Activated CD4-positive, alpha-beta T cell treated with anti-CD3 and anti-CD28 coated beads for 24 hours (primary cell): ENCODE measurements around the gene SCAMP3.
A peak's percentile ranks its signal among the peaks of the same experiment; 100 is the strongest.
"Not testable (repeated sequence)": the region's sequence is repeated elsewhere in the genome, so short reads cannot be mapped to it uniquely, and the experiment has no call there.

Source experiments
- DNase-seq, 2 donors: peaks; one replicate each; pipeline ENCODE4 v3.0.0-alpha.2; 2020; ENCODE audit warnings: low read depth in 2 of 2

Gene SCAMP3

DNA sequence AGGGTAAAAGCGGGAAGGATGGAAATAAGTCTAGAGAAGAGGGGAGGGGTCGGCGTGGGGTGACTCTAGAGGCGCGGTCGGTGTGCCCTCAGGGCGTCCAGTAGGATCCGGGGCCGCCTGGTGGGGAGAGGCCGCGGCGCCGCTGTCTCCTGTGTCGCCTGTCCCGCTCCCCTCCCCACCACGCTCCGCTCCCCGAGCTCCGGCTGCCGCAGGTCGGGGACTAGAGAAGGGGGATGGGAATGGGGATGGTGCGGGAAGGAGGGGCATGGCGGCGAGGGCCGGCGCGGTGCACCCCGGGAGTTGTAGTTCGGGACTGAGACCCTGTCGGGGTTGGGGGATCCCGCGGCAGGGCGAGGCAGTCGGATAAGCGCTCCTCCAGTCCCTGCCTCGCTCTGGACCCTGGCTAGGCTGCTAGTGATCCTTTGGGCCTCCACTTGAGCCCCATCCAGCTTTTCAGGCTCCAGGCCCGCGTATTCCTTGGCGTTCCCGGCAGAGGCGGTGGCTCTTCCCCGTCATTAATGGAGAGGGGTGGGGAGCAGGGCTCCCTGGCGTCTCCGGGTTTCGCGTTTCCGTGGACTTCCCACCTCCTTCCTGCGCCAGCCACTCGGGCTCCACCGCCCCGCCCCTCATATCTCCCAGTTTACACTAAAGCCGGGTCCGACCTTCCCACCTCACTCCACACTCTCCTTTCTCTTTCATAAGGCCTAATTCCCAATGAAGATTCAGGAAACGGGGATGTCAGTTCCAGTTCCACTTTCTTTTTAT lies 6.7 kb downstream of the SCAMP3 start, which contains the start of gene ENTREP3:
ENTREP3 (minus strand) TSS at position 241 of the 765 bp plus-strand sequence. CDS start 606 bp downstream, outside the sequence.
- DNase-seq = peak; percentile 68 to 72

DNA sequence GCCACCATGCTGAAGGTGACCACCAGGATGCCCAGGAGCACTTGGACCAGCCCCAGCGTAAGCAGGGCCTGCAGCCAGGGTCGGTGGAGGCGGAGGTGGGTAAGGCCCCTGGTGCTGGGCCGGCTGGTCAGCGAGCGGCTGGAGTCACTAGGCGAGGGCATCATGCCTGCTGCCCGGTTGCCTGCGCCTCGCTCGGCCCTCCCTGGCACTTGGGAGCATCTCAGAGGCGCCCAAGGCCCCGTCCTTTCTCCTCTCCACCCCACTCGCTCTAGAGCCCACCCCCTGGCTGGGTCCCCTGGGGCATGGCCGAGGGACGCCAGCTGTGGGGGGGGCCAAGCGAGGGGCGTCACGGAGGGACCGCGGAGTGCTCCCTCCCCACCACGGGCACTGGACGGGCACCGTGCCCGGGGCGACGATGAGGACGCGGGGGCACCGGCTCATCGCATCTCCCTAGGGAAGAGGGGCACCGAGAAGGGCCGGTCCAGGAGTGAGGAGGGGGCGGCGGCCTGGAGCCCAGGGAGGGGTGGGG lies 7.4 kb downstream of the SCAMP3 start:
- no peak for DNase-seq

DNA sequence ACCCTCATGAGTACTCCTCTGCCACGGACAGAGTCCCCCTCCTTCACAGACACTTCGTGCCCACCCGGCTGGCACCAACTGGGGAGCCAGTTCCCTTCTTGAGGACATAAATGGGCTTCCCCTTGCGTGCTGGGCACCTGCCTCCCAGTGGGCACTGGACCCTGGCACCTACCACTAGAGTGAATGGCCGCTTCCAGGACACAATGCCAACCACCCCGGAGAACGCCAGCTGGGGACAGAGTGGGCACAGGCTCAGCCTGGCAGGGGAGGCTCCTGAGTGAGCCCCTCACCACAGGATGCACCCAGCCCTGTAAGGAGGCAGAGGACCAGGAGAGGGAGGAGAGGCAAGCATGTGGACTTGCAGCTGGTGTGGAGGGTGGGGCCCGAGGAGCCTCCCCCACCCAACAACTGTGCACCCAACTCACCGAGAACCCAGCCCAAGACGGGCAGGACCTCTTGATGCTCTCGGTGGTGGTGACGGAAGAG lies 7.9 kb downstream of the SCAMP3 start:
- no peak for DNase-seq

DNA sequence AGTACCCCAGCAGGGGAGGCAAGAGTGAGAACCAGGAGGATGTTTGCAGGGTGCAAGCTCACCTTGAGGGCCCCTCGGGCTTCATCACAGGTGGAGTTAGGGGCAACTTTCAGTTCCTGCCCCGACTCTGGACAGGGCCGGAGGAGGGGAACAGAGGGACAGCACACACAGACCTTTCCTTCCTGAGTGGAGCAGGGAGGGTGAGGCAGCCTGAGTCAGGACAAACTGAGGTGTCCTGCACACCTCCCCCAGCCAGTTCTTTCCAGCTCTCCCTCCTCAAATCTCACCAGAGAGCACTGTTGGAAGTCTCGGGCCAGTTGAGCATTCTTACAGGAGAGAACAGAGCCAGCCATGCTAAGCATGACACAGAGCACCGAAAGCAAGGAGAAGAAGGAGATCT lies 8.4 kb downstream of the SCAMP3 start:
- DNase-seq = no peak

DNA sequence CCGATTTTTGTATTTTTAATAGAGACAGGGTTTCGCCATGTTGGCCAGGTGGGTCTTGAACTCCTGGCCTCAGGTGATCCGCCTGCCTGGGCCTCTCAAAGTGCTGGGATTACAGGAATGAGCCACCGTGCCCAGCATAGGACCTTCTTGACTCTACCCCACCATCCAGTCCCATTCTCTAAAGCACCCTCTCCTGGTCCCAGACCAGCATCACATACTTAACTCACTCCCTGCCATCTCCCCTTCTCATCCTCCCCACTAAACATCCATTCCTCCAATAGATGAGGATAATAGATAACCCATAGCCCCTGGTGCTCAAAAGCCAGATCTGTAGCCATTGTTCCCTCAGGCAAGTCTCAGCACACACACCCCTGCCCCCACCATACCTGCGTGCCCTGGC lies 9.0 kb downstream of the SCAMP3 start:
- no peak for DNase-seq

DNA sequence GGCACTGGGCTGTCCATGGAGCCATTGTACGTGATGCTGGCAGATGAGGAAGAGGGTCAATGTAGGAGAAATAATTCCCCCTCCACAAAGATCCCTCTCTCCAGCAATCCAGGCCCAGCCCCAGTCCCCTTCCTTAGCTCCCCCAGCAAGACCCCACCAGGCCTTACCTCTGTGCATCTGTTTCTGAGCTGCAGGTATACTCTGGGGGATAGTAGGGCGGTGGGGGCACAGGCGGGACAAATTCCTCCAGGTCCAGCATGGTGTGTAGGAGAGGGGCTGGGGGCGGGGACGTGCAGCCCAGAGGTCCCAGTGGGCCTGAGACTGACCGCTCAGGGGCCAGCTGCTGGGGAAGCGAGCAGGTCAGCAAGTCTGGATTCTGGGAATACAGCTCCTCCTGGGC lies 10.6 kb downstream of the SCAMP3 start:
- DNase-seq = no peak

DNA sequence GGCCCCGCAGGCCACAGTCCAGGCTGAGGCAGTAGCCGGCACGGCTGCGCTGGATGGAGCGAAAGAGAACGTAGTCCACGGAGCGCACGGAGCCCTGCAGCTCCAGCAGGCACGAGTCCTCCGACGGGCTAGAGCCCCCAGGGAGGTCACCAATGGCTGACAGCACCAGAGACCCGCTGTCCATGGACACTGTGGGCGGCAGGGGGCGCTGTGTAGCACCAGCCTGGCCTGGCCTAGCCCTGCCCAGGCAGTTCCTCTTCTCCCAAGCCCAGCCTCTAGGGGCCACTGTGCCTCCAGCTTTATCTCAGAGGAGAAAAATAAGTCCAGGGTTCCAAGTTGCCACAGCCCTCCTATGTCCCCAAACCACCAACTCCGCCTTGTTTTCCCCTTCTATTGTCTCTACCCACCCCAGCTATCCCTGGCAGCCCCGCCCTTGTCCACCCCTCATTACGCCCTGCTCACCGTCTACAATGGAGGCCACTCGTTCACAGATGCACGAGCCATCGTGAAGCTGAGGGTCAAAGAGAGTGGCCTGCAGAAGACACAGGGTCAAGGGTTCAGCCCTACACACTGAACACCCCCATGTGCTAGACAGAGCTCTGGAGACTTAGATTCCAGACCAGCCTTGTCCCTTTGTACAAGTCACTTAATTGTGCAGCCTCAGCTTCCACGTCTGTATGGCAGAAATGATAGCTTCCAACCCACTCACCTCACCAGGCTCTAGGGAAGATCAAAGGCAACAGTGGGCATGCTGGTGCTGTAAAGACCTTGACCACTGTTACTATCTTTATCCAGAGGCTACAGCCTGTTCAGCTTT lies 11.3 kb downstream of the SCAMP3 start:
- peak; percentile 96 to 97 for DNase-seq

DNA sequence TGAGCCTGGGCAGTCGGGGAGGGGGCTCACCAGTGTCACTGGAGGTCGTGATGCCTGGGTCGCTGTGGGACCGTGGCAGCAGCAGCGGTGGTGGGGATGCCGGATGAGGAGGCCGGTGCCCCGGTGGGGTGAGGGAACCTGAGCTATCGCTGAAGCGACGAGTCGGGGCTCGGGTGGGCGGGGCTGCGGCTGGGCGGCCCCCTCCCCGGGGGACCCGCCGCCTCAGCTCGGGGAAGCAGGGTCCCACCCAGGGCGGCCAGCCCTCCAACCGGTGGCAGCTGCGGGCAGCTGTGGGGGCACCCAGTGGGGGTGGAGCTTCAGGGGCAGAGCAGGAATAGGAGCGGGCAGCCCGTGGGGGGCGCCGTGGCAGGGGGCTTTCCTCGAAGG lies 11.9 kb downstream of the SCAMP3 start:
- no peak for DNase-seq

DNA sequence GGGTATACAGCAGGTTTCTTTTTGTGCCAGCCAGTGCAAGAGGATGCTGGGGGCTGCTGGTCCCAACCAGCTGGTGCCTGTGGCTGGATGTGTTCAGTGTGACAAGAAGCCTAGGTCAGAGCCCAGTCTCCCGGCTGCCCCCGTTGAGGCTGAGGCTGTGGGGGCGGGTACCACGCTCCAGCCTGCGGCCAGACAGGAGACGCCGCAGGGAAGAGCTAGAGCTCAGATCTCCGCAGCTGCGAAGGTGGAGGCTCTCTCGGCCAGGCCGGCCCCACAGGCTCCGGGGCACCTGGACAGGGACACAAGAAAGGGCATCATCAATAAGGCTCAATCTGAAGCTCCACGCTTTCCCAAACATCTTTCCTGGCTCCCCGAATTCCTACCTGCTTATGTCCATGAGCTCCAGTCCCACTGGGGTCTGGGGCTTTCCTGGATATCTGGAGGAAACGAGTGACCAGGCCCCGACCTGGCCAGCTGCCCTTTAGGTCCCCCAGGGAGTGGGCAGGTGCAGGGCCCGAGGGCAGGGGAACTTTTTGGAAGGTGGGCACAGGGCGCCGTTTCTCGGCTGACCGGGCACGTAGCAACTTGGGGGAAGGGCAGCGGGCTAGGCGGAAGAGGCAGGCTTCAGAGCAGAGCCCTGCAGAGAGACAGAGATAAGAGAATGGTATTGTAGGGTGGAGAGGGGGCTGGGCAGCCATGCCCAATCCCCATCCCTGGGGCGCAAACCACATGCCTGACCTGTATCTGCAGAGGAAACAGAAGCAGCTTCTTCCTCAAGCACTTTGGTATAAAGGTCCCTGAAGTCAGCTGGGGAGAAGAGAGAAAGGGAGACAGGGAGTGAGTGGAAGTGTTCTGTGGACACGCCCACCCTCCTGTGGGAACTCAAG lies 14.2 kb downstream of the SCAMP3 start:
- no peak for DNase-seq

DNA sequence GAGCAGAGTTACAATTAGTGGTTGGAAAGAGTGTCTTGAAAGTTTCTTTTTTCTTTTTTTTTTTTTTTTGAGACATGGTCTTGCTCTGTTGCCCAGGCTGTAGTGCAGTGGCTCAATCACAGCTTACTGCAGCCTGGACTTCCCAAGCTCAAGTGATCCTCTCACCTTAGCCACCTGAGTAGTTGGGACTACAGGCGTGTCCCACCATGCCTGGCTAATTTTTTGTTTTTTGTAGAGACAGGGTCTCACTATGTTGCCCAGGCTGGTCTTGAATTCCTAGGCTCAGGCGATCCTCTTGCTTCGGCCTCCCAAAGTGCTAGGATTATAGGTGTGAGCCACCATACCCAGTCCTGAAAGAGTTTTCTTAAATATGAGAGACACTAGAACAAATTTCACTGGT lies 15.4 kb downstream of the SCAMP3 start:
- not testable (repeated sequence) for DNase-seq

DNA sequence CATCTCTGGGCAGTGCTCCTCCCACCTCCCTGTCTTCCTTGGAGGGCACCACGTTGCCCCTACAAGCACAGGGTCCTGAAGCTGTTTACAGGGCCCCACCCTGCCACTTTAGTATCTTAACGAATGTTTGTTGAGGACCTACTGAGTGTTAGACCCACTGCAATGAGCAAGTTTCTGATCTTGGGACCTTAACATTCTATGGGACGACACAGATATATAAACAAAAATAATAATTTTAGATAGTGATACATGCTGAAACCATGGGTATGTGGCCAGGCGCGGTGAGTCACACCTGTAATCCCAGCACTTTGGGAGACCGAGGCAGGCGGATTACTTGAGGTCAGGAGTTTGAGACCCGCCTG lies 17.0 kb downstream of the SCAMP3 start:
- DNase-seq = no peak

DNA sequence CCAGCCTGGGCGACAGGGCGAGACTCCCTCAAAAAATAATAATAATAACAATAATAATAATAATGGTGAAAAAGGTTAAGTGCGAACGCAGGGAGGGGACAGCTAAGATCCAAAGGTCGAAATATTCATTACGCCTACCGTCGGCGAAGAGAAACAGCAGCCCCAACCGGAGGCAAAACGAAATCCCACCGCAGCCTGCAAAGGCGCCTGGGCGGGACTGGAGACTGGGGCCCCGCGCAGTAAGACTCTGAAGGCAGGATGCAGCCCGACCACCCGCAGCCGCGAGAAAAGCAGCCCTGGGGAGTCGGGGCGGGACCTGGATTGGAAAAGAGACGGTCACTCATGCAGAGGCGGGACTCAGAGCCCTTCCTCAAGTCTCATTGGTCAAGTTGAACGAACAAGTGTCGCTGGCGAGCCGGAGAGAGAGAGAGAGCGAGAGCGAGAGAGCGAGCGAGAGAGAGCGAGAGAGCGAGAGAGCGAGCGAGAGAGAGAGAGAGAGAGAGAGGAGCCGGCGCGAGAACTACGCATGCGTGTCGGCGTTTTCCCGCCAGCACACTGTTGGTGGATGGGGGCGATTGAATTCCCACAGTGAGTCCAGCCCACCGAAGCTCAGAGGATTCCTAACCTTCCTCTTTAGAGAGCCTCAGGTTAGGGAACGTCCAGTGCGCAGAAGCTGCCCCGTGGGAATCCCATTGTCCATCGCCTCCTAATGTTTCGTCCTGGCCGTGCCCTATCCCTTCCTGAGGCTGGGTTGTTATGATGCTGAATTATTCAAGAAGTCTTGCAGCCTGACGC lies 17.6 kb downstream of the SCAMP3 start:
- DNase-seq = peak; percentile 82 to 92

DNA sequence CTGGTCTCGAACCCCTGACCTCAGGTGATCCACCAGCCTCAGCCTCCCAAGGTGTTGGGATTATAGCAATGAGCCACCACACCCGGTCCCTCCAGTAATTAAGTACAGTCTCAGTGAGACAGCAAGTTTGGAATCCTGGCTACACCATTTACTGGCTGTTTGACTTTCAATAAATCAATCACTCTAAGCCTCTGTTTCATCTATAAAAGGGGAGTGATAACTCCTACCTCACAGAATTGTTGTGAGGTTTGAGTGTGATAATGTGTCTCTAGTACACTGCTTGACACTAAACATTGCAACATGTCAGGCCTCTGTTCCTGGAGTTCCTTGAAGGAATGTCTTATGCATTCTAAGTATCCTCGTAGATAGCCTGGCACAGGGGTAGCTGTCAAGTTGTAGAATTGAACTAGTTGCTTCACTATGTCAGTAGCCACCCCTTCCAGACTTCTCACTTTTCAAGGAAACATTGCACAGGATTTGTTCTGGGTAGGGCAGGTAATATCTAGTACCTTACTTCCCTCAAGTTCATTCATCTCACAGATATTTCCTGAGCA lies 19.3 kb downstream of the SCAMP3 start:
- DNase-seq = no peak

DNA sequence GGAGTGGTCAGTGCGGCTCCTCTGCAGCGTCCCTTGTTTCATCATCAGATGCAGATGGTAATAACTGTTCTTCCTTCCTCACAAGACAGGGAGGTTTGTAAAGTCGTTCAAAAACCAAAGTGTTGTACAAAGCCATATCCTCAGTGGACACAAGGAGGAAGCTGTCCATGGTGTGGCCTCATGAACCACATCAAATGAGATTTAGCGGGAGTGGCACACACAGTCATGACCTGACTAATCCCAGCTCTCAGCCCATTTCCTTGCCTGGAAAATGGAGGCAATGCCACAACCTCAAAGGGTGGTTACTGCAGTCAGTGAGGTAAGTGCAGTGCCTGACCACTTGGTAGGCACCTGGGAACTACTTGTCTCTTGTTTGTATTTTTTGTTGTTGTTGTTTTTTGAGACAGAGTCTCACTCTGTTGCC lies 20.3 kb downstream of the SCAMP3 start:
- DNase-seq = no peak

DNA sequence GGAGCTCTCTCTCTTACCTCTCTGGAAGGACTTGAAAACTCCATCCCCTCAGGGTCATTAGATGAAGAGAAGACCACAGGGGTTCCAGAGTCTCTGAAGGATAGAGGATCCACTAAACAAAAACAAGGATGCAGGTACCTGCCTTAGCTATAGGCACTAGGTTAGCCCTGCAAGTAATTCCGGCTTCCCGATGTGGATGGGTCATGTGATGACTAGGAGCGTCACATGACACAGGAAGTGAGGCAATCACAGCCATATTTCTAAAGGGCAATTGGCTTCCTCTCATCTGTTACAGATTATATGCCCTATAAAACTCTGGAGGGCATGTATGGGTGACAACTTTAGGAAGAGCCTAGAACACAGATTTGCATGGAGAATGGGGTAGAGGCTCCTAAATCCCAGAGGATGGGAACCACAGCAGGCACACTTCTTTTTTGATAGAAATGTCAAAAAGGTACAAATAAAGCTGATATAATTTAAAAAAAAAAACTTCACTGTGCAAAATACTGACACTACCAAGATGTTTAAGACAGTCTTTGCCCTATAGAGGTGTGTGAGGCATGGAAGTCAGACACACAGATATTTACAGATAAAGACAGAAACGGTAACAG lies 21.0 kb downstream of the SCAMP3 start:
- peak; percentile 32 to 52 for DNase-seq

DNA sequence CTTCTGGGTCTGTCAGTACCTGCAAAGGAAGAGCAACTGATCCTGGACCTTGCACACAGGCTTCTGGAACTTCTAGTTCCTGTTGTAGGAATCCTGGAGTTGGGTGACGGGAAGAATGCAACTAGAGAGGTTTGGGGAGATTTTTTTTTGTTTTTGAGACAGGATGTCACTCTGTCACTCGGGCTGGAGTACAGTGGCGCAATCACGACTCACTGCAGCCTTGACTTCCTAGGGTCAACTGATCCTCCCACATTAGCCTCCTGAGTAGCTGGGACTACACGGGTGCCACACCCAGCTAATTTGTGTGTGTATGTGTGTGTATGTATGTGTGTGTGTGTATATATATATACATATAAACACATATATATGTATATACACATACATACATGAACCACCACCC lies 25.7 kb downstream of the SCAMP3 start:
- no peak for DNase-seq

DNA sequence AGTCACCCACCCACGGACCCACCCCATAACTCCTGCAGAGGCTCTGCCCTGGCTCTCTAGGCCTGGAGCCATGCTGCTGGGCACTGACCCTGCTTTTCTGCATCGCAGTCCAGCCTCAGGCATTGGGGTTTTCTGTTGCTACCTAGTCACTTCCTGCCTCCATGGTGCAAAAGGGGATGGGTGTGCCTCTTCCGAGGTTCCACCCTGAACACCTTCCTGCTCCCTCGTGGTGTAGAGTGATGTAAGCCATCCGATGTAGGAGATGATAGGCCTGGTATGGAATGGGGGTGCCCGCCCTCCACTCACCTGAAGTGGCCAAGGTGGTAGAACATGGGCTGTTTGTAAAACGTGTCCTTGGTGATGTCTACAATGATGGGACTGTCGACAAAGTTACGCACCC lies 26.8 kb downstream of the SCAMP3 start:
- not testable (repeated sequence) for DNase-seq

DNA sequence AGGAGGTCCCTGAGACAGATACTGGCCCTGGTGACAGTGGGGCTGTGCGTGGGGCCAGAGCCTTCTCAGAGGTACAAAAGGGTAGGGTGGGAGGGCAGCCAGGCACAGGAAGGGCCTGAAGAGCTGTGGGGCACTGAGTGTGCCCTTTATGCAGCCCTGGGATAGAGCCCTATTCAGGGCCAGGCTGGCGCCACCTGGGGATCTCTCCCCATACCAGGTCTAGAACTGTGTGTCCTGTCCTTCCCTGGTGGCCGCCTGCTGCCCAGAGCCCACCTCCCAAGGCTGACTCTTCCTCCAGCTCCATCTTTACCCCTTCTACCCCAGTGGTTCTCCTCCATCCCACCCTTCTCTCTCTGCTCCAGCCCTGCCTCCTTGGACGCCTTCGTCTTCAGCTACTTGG lies 28.7 kb downstream of the SCAMP3 start:
- DNase-seq = not testable (repeated sequence)

DNA sequence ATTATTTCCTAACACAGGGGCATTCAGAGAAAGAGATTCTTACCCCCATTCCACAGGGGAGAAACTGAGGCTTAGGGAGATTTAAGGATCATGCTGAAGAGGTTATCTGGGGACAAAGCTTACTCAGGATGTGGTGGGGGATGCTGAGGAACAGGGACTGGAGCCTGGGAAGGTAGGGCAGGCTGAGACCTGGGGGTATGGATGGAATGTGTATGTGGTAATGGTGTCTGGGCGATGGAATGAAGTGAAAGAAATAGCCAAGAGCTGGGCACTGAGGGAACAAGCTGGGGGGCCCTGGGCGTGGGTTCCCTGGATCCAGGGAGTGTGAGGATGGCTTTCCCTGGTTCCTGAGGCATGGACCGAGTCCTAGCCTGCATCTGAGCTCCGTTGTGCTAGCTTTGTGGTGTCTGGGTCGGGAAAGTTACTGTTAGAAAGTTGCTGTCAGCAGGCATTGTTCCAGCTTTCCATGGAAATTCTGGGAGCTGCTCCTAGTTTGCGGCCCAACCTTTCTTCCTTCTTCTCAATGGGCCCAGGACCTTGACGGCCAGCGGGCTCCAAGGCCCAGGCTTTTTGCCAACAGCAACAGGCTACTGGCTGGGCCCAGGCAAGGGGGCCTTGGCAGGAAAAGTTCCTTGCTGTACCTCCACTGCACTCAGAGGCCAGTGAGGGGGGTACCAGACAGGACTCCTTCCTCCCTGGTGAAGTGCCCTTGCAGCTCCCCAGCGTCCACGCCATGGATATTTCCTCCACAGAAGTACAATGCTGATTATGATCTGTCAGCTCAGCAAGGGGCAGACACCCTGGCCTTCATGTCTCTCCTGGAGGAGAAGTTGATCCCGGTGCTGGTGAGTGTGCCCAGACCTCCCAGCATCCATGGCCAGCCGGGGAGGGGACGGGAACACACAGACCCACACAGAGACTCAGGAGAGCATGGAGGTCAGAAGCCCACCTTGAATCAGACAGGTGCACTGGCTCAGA lies 29.9 kb downstream of the SCAMP3 start:
- not testable (repeated sequence) for DNase-seq
